Esophagus (tissue), 2 donors: ENCODE measurements around the gene CYP26B1. TPM values are rescaled to one million over a fixed set of nuclear protein-coding genes. Genes with fewer than 3 reads are reported as not detected.

Experiments
- H3K27ac ChIP-seq, 2 donors: one replicate each; pipeline ENCODE4 v1.5.1; 2013; ENCODE audit warnings: low read depth in 2 of 2, mild to moderate bottlenecking in 2 of 2, inconsistent platforms in 1 of 2, low read length in 1 of 2, moderate library complexity in 1 of 2
- H3K27me3 ChIP-seq, 2 donors: one replicate each; pipeline ENCODE4 v1.6.1; 2013; ENCODE audit warnings: low read length in 2 of 2, control low read depth in 1 of 2, mild to moderate bottlenecking in 1 of 2; ENCODE audit not compliant: insufficient read depth in 2 of 2, control insufficient read depth in 1 of 2
- H3K36me3 ChIP-seq, 2 donors: one replicate each; pipeline ENCODE4 v1.6.1; 2013; ENCODE audit warnings: low read length in 1 of 2; ENCODE audit not compliant: control insufficient read depth in 2 of 2, insufficient read depth in 2 of 2
- H3K4me1 ChIP-seq, 2 donors: one replicate each; pipeline ENCODE4 v1.6.1; 2013; ENCODE audit warnings: low read length in 1 of 2; ENCODE audit not compliant: control insufficient read depth in 2 of 2, insufficient read depth in 2 of 2
- H3K4me3 ChIP-seq, 2 donors: one replicate each; pipeline ENCODE4 v1.5.1; 2013; ENCODE audit warnings: low read length in 2 of 2, mild to moderate bottlenecking in 2 of 2, low read depth in 1 of 2, moderate library complexity in 1 of 2
- H3K9me3 ChIP-seq, 2 donors: one replicate each; pipeline ENCODE4 v1.6.1; 2013; ENCODE audit warnings: mild to moderate bottlenecking in 2 of 2, low read depth in 1 of 2, low read length in 1 of 2, moderate library complexity in 1 of 2; ENCODE audit not compliant: control insufficient read depth in 2 of 2, insufficient read depth in 1 of 2
- WGBS, 2 donors: extraction: QIAGEN DNeasy Blood & Tissue Kit; methylation state at CpG; one replicate each; pipeline ENCODE4 v1.1.7; 2013; 5-methylcytosine and 5-hydroxymethylcytosine counted together
- polyA plus RNA-seq, 2 donors: library from polyadenylated mRNA; stranded (reverse); fragments of 200-250 nt; gene quantifications; one replicate each; pipeline ENCODE4 v1.2.3, GENCODE V29; 2013
- donor health status: healthy with polysubstance abuse.
- donor health status: Bipolar disorder and iron deficiency.

The CYP26B1 gene
- polyA plus RNA-seq, 2 donors, result 1.7 to 2.2 TPM

DNA sequence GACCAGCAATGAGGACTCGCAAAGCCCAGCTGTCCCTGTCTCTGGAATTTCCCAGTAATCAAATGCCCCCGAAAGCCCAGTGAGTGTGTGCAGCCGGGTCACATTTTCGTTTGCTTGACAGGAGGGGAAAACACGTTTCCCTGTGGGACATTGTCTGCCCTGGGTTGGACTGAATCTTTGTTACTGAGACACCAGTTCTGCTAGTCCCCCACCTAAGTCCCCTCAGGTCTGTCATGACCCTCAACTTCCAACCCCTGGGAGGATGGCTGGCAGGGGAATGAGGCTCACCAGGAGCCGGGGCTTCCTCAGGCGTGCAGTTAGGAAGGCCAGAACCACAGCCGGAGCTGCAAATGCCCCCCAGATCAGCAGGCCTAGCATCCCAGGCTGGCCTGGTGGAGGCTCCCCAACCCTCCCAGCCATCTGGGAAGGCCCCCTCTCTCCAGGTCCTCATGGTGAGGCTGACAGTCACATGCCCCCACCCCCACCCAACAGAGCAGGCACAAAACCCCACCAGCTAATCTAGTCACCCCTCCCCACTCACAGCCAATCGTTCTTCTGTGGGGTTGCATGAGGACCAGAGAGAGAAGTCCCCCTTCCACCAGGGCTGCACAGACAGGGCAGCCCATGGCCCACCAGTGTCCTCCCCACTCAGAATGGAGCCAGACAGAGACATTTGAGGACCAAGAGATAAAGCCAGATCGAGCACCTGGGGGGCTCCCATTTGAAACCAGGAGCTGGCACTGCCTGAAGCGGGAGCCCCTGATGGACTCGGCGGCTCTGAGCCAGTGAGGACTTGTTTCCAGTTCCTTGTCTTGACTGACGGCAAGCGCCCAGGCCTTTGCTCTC lies 33.6 kb downstream of the CYP26B1 start:
- Histone ChIP-seq H3K9me3 (no peaks in the 10 kb centered on the region), H3K4me1 (peaks cover 7 to 12% of the 10 kb centered on the region in 2 donors), H3K27me3 (no peaks in the 10 kb centered on the region), H3K27ac (no peak overlapping the region), H3K4me3 (no peak overlapping the region), H3K36me3 (no peaks in the 10 kb centered on the region)
- 76 to 84% methylated on average over 14 to 15 of the region's 15 CpGs for WGBS, 2 donors

DNA sequence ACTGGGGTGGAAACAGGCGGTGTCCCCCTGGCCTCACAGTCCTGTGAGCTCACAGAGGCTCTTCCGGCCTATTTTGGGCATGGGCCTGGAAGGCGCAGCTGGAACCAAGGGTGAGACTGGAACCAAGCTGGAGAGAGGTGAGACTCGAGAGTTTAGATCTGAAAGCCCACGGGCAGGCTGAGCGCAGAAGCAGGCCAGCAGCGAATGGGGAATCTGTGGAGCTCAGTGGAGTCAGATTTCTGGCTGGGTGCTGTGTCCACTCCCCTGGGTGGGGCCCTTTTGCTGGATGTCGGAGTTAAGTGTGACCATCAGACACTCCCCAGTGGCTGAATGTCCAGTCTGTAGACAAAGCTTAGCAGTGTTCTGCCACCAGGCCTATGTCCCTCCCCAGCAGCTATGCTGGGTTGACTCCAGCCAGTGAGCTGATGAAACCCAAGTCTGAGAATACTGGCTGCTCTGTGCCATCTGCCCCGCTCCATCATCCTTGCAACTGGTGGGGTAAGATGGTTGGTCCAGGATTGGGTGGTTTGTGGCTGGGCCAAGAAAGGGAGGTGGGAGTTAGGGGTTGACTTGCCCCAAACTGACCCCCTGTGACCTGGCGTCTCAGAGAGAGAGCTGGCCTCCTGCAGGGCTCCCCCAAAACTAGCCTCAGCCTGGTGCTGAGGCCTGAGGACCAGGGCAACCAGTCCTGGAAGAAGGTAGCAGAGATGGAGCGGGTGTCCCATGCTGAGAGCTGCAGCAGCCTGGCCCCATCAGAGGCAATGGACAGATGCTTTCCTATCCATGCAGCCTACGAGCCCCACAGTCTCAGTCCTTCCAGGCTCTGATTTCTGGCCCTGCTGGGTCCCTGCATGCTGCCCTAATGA lies 34.4 kb downstream of the CYP26B1 start:
- peaks cover 7 to 12% of the 10 kb centered on the region in 2 donors for H3K4me1 ChIP-seq
- no peak overlapping the region for H3K4me3 ChIP-seq
- no peak overlapping the region for H3K27ac ChIP-seq
- H3K27me3 ChIP-seq, result no peaks in the 10 kb centered on the region
- no peaks in the 10 kb centered on the region for H3K9me3 ChIP-seq
- no peaks in the 10 kb centered on the region for H3K36me3 ChIP-seq
- 83 to 91% methylated on average over 12 of the region's 12 CpGs for WGBS, 2 donors

DNA sequence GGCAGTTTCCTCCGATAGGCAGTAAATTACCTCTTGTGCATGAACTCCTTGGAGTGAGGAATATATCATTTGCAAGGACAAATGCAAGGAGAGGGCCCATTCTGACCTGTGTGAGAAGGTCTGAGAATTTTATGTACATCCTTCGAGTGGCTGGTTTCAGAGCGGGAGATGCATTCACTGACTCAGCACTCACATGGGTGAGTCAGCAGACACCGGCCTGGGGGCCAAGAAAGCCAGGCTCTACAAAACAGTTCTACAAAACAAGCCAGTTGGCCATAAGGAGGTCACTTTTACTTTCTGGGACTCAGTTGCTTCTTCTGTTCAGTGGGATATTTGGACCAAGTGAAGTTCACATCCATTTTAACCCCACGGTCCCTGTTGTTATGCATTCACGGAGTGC lies 35.3 kb downstream of the CYP26B1 start:
- Histone ChIP-seq H3K27ac (no peak overlapping the region), H3K36me3 (no peaks in the 10 kb centered on the region), H3K9me3 (no peaks in the 10 kb centered on the region), H3K27me3 (no peaks in the 10 kb centered on the region), H3K4me3 (no peak overlapping the region), H3K4me1 (peaks cover 7 to 12% of the 10 kb centered on the region in 2 donors)
- 81 to 85% methylated on average over 6 of the region's 6 CpGs for WGBS, 2 donors

DNA sequence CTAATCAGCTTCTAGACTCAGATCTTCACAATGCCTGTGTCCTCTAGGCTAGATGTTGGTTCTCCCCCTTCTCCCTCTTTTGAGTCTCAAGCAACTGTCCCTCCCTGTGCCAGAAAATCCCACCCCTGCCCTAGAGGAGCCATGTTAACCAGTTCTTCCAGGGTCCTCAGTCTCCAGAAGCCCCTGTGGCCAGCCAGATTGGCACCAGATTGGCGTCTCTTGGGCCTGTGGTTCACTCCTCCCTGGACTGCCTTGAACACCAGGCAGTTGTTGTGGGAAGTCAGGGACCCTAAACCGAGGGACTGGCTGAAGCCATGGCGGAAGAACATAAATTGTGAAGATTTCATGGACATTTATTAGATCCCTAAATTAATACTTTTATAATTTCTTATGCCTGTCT lies 36.6 kb downstream of the CYP26B1 start:
- H3K4me3 ChIP-seq, result no peak overlapping the region
- peaks cover 3 to 11% of the 10 kb centered on the region in 2 donors for H3K4me1 ChIP-seq
- H3K9me3 ChIP-seq, result no peaks in the 10 kb centered on the region
- no peaks in the 10 kb centered on the region for H3K36me3 ChIP-seq
- H3K27me3 ChIP-seq, result no peaks in the 10 kb centered on the region
- 92 to 93% methylated on average over 3 of the region's 3 CpGs for WGBS, 2 donors
- H3K27ac ChIP-seq, result no peak overlapping the region

DNA sequence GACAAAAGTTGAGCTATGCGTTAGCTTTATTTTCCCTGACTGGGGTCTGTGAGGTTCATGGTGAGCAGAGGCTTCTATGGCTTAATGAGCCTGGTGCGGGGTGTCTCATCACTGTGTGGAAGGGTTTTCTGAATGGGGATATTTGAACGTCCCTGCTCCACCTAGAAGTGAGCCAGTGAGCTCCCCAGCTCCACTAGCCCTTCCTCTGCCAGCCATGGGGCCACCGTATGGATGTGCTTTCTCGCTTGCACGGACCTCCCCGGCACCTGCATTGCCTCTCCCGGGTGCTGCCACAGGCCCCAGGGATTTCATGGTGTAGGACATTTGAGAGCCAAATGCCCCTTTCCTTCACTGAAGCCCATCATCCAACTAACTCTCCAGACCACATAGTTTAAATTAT lies 37.8 kb downstream of the CYP26B1 start:
- no peaks in the 10 kb centered on the region for H3K27me3 ChIP-seq
- 91 to 95% methylated on average over 8 of the region's 8 CpGs for WGBS, 2 donors

GRCh38 chr2:72109291-72109690 lies 38.4 kb downstream of the CYP26B1 start:
- Histone ChIP-seq H3K36me3 (no peaks in the 10 kb centered on the region), H3K9me3 (no peaks in the 10 kb centered on the region), H3K27me3 (no peaks in the 10 kb centered on the region), H3K4me3 (no peak overlapping the region), H3K27ac (no peak overlapping the region), H3K4me1 (no peaks in the 10 kb centered on the region)
- 74 to 76% methylated on average over 3 of the region's 3 CpGs for WGBS, 2 donors

More for the DNA sequence above, 37.8 kb downstream of the CYP26B1 start:
- no peak overlapping the region for H3K27ac ChIP-seq
- peaks cover 2 to 3% of the 10 kb centered on the region in 2 donors for H3K4me1 ChIP-seq
- no peaks in the 10 kb centered on the region for H3K9me3 ChIP-seq
- no peak overlapping the region for H3K4me3 ChIP-seq
- no peaks in the 10 kb centered on the region for H3K36me3 ChIP-seq

DNA sequence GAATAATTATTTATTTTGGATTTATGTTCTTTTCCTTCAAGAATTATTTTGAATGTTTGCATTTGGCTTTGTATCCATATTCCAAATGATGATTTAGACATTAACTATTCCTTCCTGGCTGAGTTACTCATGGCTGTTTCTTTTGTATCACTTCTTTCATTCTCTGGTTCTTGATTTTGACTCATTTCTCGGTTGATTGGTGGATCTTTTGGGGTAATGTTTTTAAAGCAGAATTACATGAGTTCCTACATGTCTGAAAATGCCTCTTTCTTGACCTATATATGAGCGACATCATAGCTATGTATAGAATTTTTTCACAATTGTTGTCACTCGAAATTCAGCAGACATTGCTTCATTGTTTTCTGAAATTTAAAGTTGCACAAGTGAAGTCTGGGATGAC lies 39.5 kb downstream of the CYP26B1 start:
- Histone ChIP-seq H3K4me3 (no peak overlapping the region), H3K36me3 (no peaks in the 10 kb centered on the region), H3K4me1 (no peaks in the 10 kb centered on the region), H3K27ac (no peak overlapping the region), H3K27me3 (no peaks in the 10 kb centered on the region), H3K9me3 (no peaks in the 10 kb centered on the region)
- 41 to 56% methylated on average over 3 of the region's 3 CpGs for WGBS, 2 donors

DNA sequence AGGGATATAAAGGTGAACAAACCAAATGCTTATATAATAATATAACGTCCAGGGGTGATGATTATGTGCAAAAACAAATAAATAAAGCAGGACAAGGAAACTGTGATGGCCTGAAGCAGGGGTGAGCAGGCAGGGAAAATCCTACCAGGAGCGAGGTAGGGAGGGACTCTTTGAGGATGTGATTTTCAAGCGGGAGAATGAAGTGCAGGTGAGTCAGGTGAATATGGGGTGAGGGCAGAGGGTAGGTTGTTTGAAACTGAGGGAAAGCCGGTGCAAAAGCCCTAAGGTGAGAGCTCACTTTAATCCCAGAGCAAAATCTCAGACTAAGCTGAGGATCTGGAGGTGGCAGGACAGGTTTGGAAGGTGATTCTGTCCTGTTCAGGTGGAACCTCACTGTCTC lies 40.7 kb downstream of the CYP26B1 start:
- Histone ChIP-seq H3K9me3 (no peaks in the 10 kb centered on the region), H3K27me3 (no peaks in the 10 kb centered on the region), H3K27ac (no peak overlapping the region), H3K4me1 (no peaks in the 10 kb centered on the region), H3K36me3 (no peaks in the 10 kb centered on the region), H3K4me3 (no peak overlapping the region)
- WGBS, 2 donors, result 47 to 48% methylated on average over 4 of the region's 4 CpGs

- no peak overlapping the region for H3K27ac ChIP-seq
- no peaks in the 10 kb centered on the region for H3K36me3 ChIP-seq
- H3K4me3 ChIP-seq, result no peak overlapping the region
- WGBS, 2 donors, result 71 to 86% methylated on average over 21 of the region's 21 CpGs
- H3K9me3 ChIP-seq, result no peaks in the 10 kb centered on the region
- no peaks in the 10 kb centered on the region for H3K4me1 ChIP-seq
- no peaks in the 10 kb centered on the region for H3K27me3 ChIP-seq
Measured at GRCh38 chr2:72104821-72105588, 42.7 kb downstream of the CYP26B1 start.
